IMR-90 (cell line): Measurements from ENCODE around the gene VEZT.

ENCODE experiments used
- BHLHE40 ChIP-seq: fragments of 150-350 bp; IDR thresholded peaks from 2 replicates; pipeline ENCODE4 v1.6.1; 2016; ENCODE audit warnings: mild to moderate bottlenecking, low read depth, low read length
- CEBPB ChIP-seq: IDR thresholded peaks from 2 replicates; pipeline ENCODE4 v1.6.1; 2012; ENCODE audit warnings: low read depth, low read length, improper control_type of control experiment
- FOS ChIP-seq: fragments of 150-350 bp; IDR thresholded peaks from 2 replicates; pipeline ENCODE4 v1.6.1; 2016; ENCODE audit warnings: low read depth, low read length
- MAFK ChIP-seq: IDR thresholded peaks from 2 replicates; pipeline ENCODE4 v1.6.1; 2012; ENCODE audit warnings: low read depth, low read length, improper control_type of control experiment
- POLR2A ChIP-seq: IDR thresholded peaks from 2 replicates; pipeline ENCODE4 v1.6.1; 2012; ENCODE audit warnings: mild to moderate bottlenecking, low read depth, low read length
- RAD21 ChIP-seq: IDR thresholded peaks from 2 replicates; pipeline ENCODE4 v1.6.1; 2012; ENCODE audit warnings: low read length, improper control_type of control experiment
- RCOR1 ChIP-seq: IDR thresholded peaks from 2 replicates; pipeline ENCODE4 v1.6.1; 2012; ENCODE audit warnings: mild to moderate bottlenecking, low read length, improper control_type of control experiment; ENCODE audit not compliant: insufficient replicate concordance
- SMC3 ChIP-seq: fragments of 150-350 bp; IDR thresholded peaks from 2 replicates; pipeline ENCODE4 v1.6.1; 2016; ENCODE audit warnings: low read depth, mild to moderate bottlenecking, antibody characterized with exemption, low read length, moderate library complexity
- TF ChIP-seq, protein P1 (sequence below): conservative IDR thresholded peaks from 2 replicates; pipeline ENCODE4 v1.5.1; 2012; ENCODE audit warnings: mild to moderate bottlenecking, low read depth, low read length, improper control_type of control experiment
- TF ChIP-seq, protein P2 (sequence below): fragments of 150-350 bp; IDR thresholded peaks from 2 replicates; pipeline ENCODE4 v1.6.1; 2016; ENCODE audit warnings: low read depth, mild to moderate bottlenecking, low read length, moderate library complexity, borderline replicate concordance
- TF ChIP-seq, protein P3 (sequence below): fragments of 150-350 bp; IDR thresholded peaks from 2 replicates; pipeline ENCODE4 v1.6.1; 2017; ENCODE audit warnings: mild to moderate bottlenecking, antibody characterized with exemption, low read length, low read depth

- 0 out of 2 replicates have a peak, but pooled peaks have one; percentile 26 for TF ChIP-seq POLR2A
- peak; percentile 60 for TF ChIP-seq RCOR1
- no peak for TF ChIP-seq MAFK
- TF ChIP-seq, protein P1, sequence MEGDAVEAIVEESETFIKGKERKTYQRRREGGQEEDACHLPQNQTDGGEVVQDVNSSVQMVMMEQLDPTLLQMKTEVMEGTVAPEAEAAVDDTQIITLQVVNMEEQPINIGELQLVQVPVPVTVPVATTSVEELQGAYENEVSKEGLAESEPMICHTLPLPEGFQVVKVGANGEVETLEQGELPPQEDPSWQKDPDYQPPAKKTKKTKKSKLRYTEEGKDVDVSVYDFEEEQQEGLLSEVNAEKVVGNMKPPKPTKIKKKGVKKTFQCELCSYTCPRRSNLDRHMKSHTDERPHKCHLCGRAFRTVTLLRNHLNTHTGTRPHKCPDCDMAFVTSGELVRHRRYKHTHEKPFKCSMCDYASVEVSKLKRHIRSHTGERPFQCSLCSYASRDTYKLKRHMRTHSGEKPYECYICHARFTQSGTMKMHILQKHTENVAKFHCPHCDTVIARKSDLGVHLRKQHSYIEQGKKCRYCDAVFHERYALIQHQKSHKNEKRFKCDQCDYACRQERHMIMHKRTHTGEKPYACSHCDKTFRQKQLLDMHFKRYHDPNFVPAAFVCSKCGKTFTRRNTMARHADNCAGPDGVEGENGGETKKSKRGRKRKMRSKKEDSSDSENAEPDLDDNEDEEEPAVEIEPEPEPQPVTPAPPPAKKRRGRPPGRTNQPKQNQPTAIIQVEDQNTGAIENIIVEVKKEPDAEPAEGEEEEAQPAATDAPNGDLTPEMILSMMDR, result no peak
- TF ChIP-seq SMC3, result no peak
- peak; percentile 7; the same call in 1 of the 2 replicates for TF ChIP-seq RAD21
- peak; percentile 53; the same call in 1 of the 2 replicates for TF ChIP-seq FOS
- TF ChIP-seq, protein P2, sequence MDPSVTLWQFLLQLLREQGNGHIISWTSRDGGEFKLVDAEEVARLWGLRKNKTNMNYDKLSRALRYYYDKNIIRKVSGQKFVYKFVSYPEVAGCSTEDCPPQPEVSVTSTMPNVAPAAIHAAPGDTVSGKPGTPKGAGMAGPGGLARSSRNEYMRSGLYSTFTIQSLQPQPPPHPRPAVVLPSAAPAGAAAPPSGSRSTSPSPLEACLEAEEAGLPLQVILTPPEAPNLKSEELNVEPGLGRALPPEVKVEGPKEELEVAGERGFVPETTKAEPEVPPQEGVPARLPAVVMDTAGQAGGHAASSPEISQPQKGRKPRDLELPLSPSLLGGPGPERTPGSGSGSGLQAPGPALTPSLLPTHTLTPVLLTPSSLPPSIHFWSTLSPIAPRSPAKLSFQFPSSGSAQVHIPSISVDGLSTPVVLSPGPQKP, result no peak
- TF ChIP-seq, protein P3, sequence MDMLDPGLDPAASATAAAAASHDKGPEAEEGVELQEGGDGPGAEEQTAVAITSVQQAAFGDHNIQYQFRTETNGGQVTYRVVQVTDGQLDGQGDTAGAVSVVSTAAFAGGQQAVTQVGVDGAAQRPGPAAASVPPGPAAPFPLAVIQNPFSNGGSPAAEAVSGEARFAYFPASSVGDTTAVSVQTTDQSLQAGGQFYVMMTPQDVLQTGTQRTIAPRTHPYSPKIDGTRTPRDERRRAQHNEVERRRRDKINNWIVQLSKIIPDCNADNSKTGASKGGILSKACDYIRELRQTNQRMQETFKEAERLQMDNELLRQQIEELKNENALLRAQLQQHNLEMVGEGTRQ, result no peak
- TF ChIP-seq CEBPB, result peak; percentile 82
- TF ChIP-seq BHLHE40, result peak; percentile 88
Measured at GRCh38 chr12:95204141-95204866, 13.3 kb upstream of the VEZT start.
